Nephron progenitor cell (in vitro differentiated cells): ENCODE data around the gene ZFP91.

ENCODE experiments used
- DNase-seq: peaks from one replicate; pipeline ENCODE4 v3.0.0; 2021
- H3K27ac Mint-ChIP-seq: 2 replicates; pipeline ENCODE4 v1.8.0; 2021; ENCODE audit warnings: mild to moderate bottlenecking, moderate library complexity, mixed read lengths
- H3K27me3 Mint-ChIP-seq: 2 replicates; pipeline ENCODE4 v1.8.0; 2021; ENCODE audit warnings: mild to moderate bottlenecking, low read depth, mixed read lengths; ENCODE audit not compliant: poor library complexity
- H3K36me3 Mint-ChIP-seq: 2 replicates; pipeline ENCODE4 v1.8.0; 2021; ENCODE audit warnings: low read depth, mixed read lengths
- H3K4me1 Mint-ChIP-seq: 2 replicates; pipeline ENCODE4 v1.8.0; 2021; ENCODE audit warnings: mixed read lengths
- H3K4me3 Mint-ChIP-seq: 2 replicates; pipeline ENCODE4 v1.8.0; 2021; ENCODE audit warnings: mild to moderate bottlenecking, moderate library complexity, mixed read lengths
- H3K9me3 Mint-ChIP-seq: 2 replicates; pipeline ENCODE4 v1.8.0; 2021; ENCODE audit warnings: mild to moderate bottlenecking, moderate library complexity, mixed read lengths
- CTCF ChIP-seq: fragments of 200-600 bp; sonication (generic); IDR thresholded peaks from 2 replicates; pipeline ENCODE4 v1.5.0; 2021; ENCODE audit warnings: antibody characterized with exemption

ZFP91 gene

GRCh38 chr11:58637371-58637770 is 58.5 kb downstream of the ZFP91 start:
- H3K27me3 Mint-ChIP-seq: peaks cover 15% of the 10 kb centered on the region
- H3K27ac Mint-ChIP-seq: no peak overlapping the region
- H3K9me3 Mint-ChIP-seq: no peaks in the 10 kb centered on the region
- no peaks in the 10 kb centered on the region for H3K4me1 Mint-ChIP-seq
- no peak overlapping the region for H3K4me3 Mint-ChIP-seq
- no peak for DNase-seq
- no peak for TF ChIP-seq CTCF
- H3K36me3 Mint-ChIP-seq: no peaks in the 10 kb centered on the region

- Mint-ChIP-seq H3K4me1 (no peaks in the 10 kb centered on the region), H3K27me3 (peaks cover 20% of the 10 kb centered on the region)
- no peak for TF ChIP-seq CTCF
Measured at GRCh38 chr11:58639103-58639502, 60.2 kb downstream of the ZFP91 start.

GRCh38 chr11:58639669-58640068 is 60.8 kb downstream of the ZFP91 start:
- Mint-ChIP-seq H3K27me3 (peaks cover 20% of the 10 kb centered on the region), H3K36me3 (no peaks in the 10 kb centered on the region), H3K4me3 (no peak overlapping the region), H3K4me1 (no peaks in the 10 kb centered on the region), H3K27ac (no peak overlapping the region), H3K9me3 (peaks cover 2% of the 10 kb centered on the region)
- no peak for DNase-seq
- TF ChIP-seq CTCF: no peak

More at GRCh38 chr11:58639103-58639502, 60.2 kb downstream of the ZFP91 start:
- H3K4me3 Mint-ChIP-seq: no peak overlapping the region
- H3K27ac Mint-ChIP-seq: no peak overlapping the region
- no peaks in the 10 kb centered on the region for H3K9me3 Mint-ChIP-seq
- DNase-seq: no peak
- no peaks in the 10 kb centered on the region for H3K36me3 Mint-ChIP-seq

- no peak for TF ChIP-seq CTCF
- Mint-ChIP-seq H3K4me3 (no peak overlapping the region), H3K27ac (no peak overlapping the region), H3K27me3 (peaks cover 20% of the 10 kb centered on the region), H3K9me3 (peaks cover 10% of the 10 kb centered on the region), H3K36me3 (no peaks in the 10 kb centered on the region), H3K4me1 (no peaks in the 10 kb centered on the region)
- DNase-seq: no peak
Measured at GRCh38 chr11:58640386-58641023, 61.6 kb downstream of the ZFP91 start.

- no peaks in the 10 kb centered on the region for H3K36me3 Mint-ChIP-seq
- no peaks in the 10 kb centered on the region for H3K4me1 Mint-ChIP-seq
- TF ChIP-seq CTCF: no peak
- H3K4me3 Mint-ChIP-seq: no peak overlapping the region
- H3K27ac Mint-ChIP-seq: no peak overlapping the region
- H3K9me3 Mint-ChIP-seq: peaks cover 18% of the 10 kb centered on the region
- no peak for DNase-seq
- peaks cover 20% of the 10 kb centered on the region for H3K27me3 Mint-ChIP-seq
Measured at GRCh38 chr11:58641341-58641740, 62.5 kb downstream of the ZFP91 start.
